Stimulated activated CD8-positive, alpha-beta memory T cell treated with anti-CD3 and anti-CD28 coated beads, Interleukin-7, amount 100 ng/mL, for 24 hours (primary cell): ENCODE results near the gene DIAPH3.

ENCODE experiments used
- DNase-seq: peaks from one replicate; pipeline ENCODE4 v3.0.0-alpha.2; 2020; ENCODE audit warnings: low read depth

The DIAPH3 gene

GRCh38 chr13:59776924-59777690 is 386.6 kb downstream of the DIAPH3 start:
- no peak for DNase-seq

- no peak for DNase-seq
Measured at GRCh38 chr13:59774491-59774971, 389.2 kb downstream of the DIAPH3 start.

GRCh38 chr13:59771272-59771671 is 392.5 kb downstream of the DIAPH3 start:
- no peak for DNase-seq

- DNase-seq: no peak
Measured at GRCh38 chr13:59770451-59770850, 393.3 kb downstream of the DIAPH3 start.

- no peak for DNase-seq
Measured at GRCh38 chr13:59766236-59766635, 397.5 kb downstream of the DIAPH3 start.

- DNase-seq: no peak
Measured at GRCh38 chr13:59755632-59756290, 408.0 kb downstream of the DIAPH3 start.

- no peak for DNase-seq
Measured at GRCh38 chr13:59754411-59754810, 409.3 kb downstream of the DIAPH3 start.

GRCh38 chr13:59750860-59751259 is 412.9 kb downstream of the DIAPH3 start:
- no peak for DNase-seq

GRCh38 chr13:59748046-59748445 is 415.7 kb downstream of the DIAPH3 start:
- DNase-seq: no peak

GRCh38 chr13:59747529-59747928 is 416.2 kb downstream of the DIAPH3 start:
- no peak for DNase-seq

- no peak for DNase-seq
Measured at GRCh38 chr13:59746291-59746962, 417.3 kb downstream of the DIAPH3 start.

- DNase-seq: no peak
Measured at GRCh38 chr13:59745392-59745788, 418.3 kb downstream of the DIAPH3 start.

GRCh38 chr13:59744747-59745391 is 418.9 kb downstream of the DIAPH3 start:
- DNase-seq: no peak

GRCh38 chr13:59743195-59743594 is 420.5 kb downstream of the DIAPH3 start:
- no peak for DNase-seq

- DNase-seq: no peak
Measured at GRCh38 chr13:59742467-59742866, 421.3 kb downstream of the DIAPH3 start.

- no peak for DNase-seq
Measured at GRCh38 chr13:59738921-59739320, 424.8 kb downstream of the DIAPH3 start.

- no peak for DNase-seq
Measured at GRCh38 chr13:59734393-59734792, 429.3 kb downstream of the DIAPH3 start.

- DNase-seq: no peak
Measured at GRCh38 chr13:59733744-59734143, 430.0 kb downstream of the DIAPH3 start.

GRCh38 chr13:59730026-59730425 is 433.7 kb downstream of the DIAPH3 start:
- no peak for DNase-seq

GRCh38 chr13:59728896-59729545 is 434.7 kb downstream of the DIAPH3 start:
- DNase-seq: no peak

GRCh38 chr13:59721926-59722910 is 441.5 kb downstream of the DIAPH3 start:
- DNase-seq: no peak
